ENCODE data around the gene MVK. TPM values are rescaled to one million over a fixed set of nuclear protein-coding genes. Genes with fewer than 3 reads are reported as not detected.

Gene MVK
- total RNA-seq, 1 donor from 2014 or later, result 53.1 TPM

GRCh38 chr12:109557200-109557599, 16.4 kb upstream of the MVK start:
- no peak for DNase-seq (ENCODE audit: low spot score in 2 of 2)
- H3K4me3 ChIP-seq, result no peak overlapping the region
- no peak overlapping the region for H3K27ac ChIP-seq
- H3K27me3 ChIP-seq, result no peaks in the 10 kb centered on the region
- no peaks in the 10 kb centered on the region for H3K4me1 ChIP-seq
- TF ChIP-seq CTCF (IDR thresholded peaks at IDR 0.05), result no peak
- no peaks in the 10 kb centered on the region for H3K9me3 ChIP-seq
- intact Hi-C loops (cut with DNase I), result no loop called here
- peaks cover 9 to 14% of the 10 kb centered on the region in 2 donors for H3K36me3 ChIP-seq

- intact Hi-C loops (cut with DNase I), result no loop called here
- Histone ChIP-seq H3K36me3 (peaks cover 9 to 20% of the 10 kb centered on the region in 2 donors), H3K27me3 (no peaks in the 10 kb centered on the region), H3K9me3 (no peaks in the 10 kb centered on the region), H3K27ac (no peak overlapping the region), H3K4me3 (no peak overlapping the region), H3K4me1 (no peaks in the 10 kb centered on the region)
- TF ChIP-seq CTCF (IDR thresholded peaks at IDR 0.05), result no peak
- no peak for DNase-seq (ENCODE audit: low spot score in 2 of 2)
These were observed 15.8 kb upstream of the MVK start for GRCh38 chr12:109557805-109558204.

GRCh38 chr12:109558374-109559199, 15.0 kb upstream of the MVK start:
- peaks cover 9 to 27% of the 10 kb centered on the region in 2 donors for H3K36me3 ChIP-seq

GRCh38 chr12:109559200-109559505, 14.4 kb upstream of the MVK start:
- Histone ChIP-seq H3K36me3 (peaks cover 11 to 32% of the 10 kb centered on the region in 2 donors), H3K4me3 (no peak overlapping the region), H3K9me3 (no peaks in the 10 kb centered on the region), H3K4me1 (no peaks in the 10 kb centered on the region), H3K27me3 (no peaks in the 10 kb centered on the region), H3K27ac (no peak overlapping the region)
- no peak for TF ChIP-seq CTCF (IDR thresholded peaks at IDR 0.05)
- intact Hi-C loops (cut with DNase I), result no loop called here
- DNase-seq (ENCODE audit: low spot score in 2 of 2), result no peak

More at GRCh38 chr12:109558374-109559199, 15.0 kb upstream of the MVK start:
- no peak overlapping the region for H3K27ac ChIP-seq
- H3K27me3 ChIP-seq, result no peaks in the 10 kb centered on the region
- no peaks in the 10 kb centered on the region for H3K9me3 ChIP-seq
- TF ChIP-seq CTCF (IDR thresholded peaks at IDR 0.05), result no peak
- H3K4me3 ChIP-seq, result no peak overlapping the region
- no peak for DNase-seq (ENCODE audit: low spot score in 2 of 2)
- intact Hi-C loops (cut with DNase I), result no loop called here
- H3K4me1 ChIP-seq, result no peaks in the 10 kb centered on the region

DNA sequence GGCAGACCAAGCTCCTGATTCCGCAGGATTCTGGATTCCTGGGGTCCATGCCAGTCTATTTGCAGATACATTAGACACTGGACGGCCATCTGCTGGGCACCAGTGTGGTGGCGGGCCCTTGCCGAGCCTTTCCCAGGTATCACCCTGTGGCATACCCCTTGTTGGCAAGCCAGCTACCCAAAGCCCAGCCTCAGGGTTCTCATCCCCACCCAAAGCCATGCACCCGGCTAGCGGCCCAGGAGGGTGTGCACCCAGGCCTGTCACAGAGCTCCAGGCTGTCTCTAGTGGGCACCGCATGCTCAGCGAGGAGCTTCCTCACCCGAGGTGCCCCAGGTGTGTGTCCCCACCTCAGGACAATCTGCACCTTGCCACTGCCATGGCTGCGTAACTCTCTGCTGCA, 14.0 kb upstream of the MVK start:
- no peak for DNase-seq (ENCODE audit: low spot score in 2 of 2)
- H3K27me3 ChIP-seq, result no peaks in the 10 kb centered on the region
- no peaks in the 10 kb centered on the region for H3K9me3 ChIP-seq
- intact Hi-C loops (cut with DNase I), result no loop called here
- no peak overlapping the region for H3K27ac ChIP-seq
- no peaks in the 10 kb centered on the region for H3K4me1 ChIP-seq
- H3K4me3 ChIP-seq, result no peak overlapping the region
- peaks cover 15 to 37% of the 10 kb centered on the region in 2 donors for H3K36me3 ChIP-seq
- TF ChIP-seq CTCF (IDR thresholded peaks at IDR 0.05), result no peak

All from ascending aorta (tissue), 2 donors.